Stimulated activated CD4-positive, alpha-beta T cell treated with anti-CD3 and anti-CD28 coated beads, Interleukin-4, amount 100 ng/mL, for 4 hours (primary cell): ENCODE results near the gene COX17.
"Not testable (repeated sequence)": the region's sequence is repeated elsewhere in the genome, so short reads cannot be mapped to it uniquely, and the experiment has no call there.

Experiments
- DNase-seq, 2 experiments: peaks; one replicate each; pipeline ENCODE4 v3.0.0-alpha.2; 2020

COX17 gene, protein sequence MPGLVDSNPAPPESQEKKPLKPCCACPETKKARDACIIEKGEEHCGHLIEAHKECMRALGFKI

DNA sequence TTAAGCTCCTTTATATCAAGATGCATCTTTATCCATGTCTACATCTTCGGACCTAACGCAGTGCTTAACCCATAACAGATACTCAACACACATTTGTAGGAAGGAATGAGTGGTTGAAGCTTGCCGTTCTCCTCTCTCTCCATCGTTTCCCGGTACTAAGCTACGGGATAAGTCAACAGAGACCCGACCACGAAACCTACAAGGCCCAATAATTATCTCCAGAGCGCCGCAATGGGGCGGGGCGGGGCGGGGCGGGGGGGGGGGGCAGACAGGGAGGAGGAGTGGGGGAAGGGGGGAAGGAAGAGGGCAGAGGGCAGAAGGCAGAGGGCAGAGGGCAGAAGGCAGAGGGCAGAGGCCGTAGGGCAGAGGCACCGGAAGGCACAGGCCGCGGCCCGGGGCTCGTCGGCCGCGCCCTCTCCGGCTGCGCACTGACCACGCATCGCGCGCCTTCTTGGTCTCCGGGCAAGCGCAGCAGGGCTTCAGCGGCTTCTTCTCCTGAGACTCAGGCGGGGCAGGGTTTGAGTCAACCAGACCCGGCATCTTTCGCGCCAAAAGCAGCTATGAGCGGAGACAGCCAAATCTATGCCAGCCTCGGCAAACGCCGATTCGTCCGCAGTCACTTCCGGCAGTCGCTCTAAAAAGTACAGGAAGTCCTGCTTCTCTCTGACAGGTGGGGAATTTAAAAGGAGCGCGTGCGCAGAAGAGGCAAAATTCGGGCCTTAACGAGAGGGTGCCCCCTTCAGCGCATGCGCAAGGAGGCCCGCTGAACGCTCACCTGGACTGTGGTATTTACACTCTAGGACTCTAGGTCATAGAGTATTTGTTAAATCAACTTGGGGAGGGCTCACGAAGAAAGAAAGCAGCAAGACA lies at the start of gene COX17:
Gene COX17 (minus strand): TSS at position 636 of the 870 bp plus-strand sequence. CDS start 96 bp downstream, at position 540.
- DNase-seq = peak; percentile 92 to 97

DNA sequence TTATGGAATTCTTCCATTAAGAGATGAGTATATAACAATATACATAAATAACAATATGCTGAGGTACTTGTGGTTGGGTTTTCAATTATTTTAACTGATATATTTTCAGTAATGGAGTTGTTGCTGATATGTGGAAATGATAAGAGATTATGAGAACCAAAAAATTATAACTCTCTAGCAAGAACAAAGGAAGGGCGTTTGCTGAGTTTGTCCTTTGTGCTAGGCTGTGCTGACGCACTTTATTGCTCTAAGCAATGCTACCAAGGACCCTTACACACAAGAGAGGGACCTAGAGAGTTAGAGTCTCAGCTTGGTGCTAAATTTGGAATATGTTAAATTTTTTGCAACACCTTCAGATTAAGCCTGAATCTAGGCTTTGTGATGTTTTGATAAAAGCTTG lies 49.7 kb upstream of the COX17 start:
- DNase-seq = no peak

DNA sequence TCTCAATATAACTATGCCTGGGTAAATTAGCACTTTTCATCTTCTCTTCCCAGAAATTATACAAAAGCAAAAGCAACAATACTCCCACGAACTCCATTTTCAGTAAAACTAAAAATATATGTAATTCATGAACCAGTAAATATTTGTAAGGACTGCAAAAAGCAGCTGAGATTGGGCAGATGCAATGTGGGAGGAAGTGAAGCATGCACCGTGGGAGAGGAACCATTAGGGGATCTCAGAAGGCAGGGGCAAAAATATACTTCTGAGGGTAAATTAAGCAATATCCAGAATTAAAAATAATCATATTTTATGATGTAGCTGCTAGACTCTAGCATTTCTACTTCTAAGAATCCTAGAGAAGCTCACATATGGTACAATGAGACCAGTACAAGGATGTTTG lies 45.8 kb upstream of the COX17 start:
- DNase-seq = no peak

DNA sequence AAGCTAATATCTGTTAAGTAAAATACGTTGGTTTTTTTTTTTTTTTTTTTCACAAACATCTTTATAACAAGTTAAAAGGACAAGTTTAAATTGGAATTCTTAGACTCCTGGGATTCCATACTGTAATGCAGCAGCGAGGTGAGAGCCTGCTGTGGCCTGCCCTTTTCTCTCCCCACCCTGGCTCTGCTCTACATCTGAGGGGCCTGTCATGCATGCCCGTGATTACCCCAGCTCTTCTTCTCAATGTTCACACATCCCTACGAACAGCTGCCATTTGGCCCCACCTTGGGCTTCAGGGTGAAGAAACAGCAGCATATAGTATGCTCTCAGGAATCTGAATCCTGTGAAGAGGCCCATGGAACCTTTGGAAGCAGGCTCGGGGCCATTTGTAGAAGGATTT lies 40.3 kb upstream of the COX17 start:
- no peak for DNase-seq

DNA sequence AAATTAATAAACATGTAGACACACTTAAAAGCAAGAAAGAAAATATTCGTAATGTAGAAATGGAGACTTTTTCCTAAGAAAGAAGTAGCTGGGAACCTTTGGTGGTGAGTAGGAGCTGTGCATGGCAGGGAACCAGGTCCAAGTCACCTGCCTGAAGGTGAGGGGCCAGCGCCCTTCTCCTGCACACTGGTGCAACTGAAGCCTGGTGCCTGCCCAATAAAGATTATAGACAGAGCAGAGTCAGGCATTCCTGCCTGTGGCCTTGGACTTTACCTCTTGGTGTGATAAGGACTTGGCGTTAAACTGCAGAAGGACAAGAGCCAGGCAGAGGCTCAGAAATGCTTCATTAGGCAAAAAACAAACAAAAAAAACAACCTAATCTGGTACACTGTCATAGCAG lies 39.8 kb upstream of the COX17 start:
- no peak for DNase-seq

DNA sequence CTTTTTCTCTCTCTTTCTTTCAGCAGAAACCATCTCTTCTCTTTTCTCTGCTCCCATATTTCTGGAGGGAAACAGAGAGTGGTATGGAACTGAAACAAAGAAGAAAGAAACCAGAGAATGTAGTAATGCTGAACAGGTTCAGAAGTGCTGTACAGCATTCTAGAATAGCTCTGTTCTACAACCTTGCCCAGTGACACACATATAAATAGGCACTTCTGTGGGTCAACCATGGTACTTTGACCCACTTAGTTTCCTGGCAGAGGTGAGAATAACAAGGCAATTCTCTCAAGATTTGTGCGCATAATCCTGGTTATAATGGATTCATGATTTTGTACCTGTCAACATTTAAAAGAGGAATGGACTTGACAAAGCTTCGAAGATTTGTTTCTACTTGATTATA lies 37.9 kb upstream of the COX17 start:
- no peak for DNase-seq

DNA sequence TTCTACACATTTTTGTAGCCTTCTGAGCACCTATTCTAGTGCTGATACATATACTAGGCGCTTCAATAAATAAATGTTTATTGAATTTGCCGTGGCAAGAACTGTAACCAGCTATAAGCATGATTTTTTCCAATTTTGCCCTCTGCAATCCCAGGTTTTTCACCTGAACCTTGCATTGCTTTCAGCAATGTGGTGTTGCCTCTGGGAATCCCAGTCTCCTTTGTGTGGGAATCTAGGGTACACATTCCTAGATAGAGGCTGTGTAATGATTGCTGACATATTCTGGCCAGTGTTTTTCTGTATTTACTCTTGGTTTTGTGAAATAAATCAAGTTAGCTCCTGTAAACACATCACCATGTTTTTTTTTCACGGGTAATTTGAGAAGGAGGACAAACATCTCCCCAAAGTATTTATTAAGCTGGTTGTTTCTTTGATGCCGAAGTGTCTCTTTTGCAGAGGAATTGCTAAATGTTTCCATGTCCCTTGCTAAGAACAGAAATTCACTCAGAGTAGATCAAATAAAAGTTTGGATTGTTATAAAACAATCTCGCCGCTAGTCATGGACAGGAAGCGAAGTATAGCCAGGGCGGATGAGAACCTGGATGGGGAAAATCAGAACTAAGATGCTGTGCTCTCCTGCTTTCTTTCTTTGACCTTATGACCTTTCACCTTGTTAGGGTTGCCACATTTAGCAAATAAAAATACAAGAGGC lies 26.8 kb upstream of the COX17 start:
- DNase-seq = no peak

DNA sequence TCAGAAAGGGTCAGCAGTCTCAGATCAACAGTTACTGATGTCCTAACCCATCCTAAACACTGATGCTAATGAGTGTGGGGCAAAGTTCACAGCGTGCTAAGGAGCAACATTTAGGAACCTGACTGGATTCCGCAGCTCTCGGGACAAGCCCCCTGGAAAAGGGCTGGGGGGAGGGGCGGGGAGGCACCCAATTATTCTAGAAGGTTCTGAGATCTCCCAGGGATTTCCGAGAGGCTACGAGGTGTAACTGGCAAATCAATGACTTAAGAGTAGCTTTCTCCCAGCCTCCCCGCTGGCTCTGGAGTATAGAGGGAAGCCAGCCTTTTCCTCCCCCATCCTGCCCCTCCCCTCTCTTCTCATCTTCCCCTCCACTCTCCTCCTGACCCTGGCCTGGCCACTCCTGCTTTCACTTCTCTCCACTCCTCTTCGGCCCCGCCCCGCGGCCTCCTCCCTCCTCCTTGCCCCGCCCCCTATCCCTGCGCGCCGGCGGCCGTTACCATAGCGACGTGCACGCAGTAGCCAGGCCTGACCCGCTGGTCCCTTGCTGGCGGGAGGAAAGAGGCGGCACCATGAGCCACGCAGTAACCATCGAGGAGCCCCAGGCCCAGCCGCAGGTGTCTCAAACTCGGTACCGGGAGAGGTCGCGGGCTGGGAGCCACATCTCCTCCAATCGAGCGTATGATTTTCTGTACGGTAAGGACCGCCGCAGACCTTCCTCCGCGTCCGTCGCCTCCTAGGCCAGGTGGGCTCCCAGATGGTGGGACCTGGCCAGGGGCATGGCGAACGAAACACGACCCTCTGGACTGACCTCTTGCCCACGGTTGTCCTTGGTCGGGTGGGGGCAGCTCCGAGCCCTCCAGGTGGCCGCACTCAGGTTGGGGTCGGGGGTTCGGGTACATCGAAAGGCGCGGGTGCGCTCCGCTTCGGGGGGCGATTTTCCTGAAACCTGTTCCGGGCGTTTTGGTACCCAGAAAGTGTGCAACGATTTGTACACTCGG lies 25.6 kb upstream of the COX17 start, which contains the start of gene CFAP91:
Gene CFAP91 (plus strand): TSS at position 493 of the 998 bp plus-strand sequence. CDS start 77 bp downstream, at position 570.
- DNase-seq = peak; percentile 73 to 78

DNA sequence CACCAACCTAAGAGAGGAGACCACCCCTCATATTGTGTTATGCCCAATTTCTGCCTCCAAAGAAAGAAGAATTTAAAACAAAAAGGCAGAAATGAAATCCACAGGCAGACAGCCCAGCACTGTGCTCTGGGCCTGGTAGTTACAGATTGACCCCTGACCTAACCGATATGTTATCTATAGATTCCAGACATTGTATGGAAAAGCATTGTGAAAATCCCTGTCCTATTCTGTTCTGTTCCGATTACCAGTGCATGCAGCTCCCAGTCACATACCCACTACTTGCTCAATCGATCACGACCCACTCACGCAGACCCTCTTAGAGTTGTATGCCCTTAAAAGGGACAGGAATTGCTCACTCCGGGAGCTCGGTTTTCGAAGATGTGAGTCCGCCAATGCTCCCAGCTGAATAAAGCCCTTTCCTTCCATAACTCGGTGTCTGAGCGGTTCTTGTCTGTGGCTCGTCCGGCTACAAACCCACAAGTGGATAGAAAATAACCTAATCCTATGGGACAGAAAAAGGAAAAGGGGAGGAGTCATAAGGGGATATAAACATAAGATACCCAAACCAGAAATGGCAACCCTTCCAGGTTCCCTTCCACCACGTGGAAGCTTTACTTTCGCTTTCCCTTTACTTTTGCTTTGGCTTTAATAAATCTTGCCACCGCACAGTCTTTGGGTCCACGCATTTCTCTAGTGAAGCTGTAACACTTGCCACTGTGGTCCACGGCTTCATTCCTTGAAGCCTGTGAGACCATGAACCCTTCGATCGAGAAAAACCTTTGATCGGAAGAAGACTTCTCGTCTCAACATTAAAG lies 23.9 kb upstream of the COX17 start:
- DNase-seq = no peak

DNA sequence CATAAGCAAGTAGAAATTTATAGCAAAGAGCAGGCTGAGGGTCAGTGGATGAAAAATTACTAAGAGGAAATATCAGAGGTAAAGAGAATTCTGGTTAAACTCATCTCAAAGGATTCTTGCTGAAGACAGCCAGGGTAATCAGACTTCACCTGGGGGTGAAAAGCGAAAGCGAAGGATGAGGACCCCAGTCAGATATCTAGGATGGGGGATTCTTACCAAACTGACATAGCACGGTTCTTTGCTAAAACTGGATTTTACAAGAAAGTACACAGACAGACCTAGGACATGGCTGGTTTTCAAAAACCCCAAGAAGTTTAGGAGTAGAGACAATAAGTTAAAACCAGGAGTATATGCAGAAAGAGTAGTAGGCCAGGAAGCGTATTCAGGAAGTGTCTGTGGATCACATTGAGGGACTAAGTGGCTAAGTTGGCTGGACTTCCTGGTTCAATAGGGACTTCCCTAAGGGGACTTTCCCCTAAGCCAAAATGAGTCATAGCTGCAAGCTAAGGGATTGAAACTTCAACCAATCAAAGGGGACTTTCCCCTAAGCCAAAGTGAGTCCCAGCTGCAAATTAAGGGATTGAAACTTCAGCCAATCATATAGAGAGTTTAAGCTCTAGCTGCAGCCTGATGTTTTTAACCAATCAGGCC lies 23.2 kb upstream of the COX17 start:
- peak in 1 of 2 experiments; percentile 28 for DNase-seq

DNA sequence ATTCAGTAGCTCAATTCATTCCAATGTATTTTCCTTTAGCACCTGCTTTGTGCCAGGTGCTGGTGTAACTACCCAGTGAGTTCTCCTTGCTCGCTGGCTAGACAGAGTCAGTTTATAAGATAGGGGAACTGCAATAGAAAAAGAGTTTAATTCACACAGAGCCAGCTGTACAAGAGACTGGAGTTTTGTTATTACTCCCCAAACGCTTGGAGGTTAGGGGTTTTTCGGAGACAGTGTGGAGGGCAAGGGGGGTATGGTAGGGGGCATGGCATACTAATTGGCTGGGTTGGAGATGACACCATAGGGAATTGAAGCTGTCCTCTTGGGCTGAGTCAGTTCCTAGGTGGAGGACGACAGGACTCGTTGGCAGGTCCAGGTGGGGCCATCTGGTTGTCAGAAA lies 20.2 kb upstream of the COX17 start:
- DNase-seq = no peak

DNA sequence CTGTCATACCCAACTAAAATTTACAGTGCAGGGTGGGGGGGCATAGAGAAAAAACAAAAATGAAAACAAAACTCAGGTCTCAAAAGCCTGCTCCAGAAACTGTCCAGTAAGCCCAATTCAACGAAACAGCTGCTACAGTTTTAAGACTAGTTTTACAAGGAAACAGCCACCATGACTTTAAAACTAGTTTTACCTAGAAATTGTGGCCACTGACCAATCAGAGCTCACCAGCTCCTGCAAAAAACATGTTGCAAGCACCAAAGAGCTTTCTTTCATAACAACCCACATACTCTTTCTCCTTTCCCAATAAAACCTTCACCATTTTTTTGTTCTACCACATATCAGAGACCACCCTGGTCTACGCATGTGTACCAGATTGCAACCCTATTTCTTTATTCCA lies 18.3 kb upstream of the COX17 start:
- DNase-seq = no peak

DNA sequence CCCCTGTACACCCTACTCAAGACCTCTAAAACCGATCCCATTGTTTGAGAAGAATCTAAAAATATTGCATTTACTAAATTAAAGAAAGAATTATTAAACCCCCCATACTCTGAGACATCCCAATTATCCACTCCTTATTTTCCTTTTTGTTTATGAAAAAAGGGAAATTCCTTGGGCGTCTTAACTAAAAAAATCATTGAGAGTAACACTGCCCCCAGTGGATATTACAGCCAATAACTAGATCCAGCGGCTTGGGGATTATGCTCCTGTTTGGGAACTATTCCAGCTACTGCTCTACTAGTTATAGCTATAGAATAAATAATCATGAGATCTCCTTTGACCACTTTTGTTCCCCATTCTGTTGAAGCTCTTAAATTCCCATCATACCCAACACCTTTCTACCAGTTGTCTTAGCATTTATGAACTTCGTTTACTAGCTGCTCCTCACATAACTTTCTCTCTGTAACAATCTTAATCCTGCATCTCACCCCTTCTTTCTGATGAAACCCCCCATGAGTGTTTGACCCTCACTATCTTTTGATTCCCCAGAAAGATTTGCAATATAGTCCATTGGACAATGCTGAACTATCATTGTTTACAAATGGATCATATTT lies 12.9 kb upstream of the COX17 start:
- no peak for DNase-seq

DNA sequence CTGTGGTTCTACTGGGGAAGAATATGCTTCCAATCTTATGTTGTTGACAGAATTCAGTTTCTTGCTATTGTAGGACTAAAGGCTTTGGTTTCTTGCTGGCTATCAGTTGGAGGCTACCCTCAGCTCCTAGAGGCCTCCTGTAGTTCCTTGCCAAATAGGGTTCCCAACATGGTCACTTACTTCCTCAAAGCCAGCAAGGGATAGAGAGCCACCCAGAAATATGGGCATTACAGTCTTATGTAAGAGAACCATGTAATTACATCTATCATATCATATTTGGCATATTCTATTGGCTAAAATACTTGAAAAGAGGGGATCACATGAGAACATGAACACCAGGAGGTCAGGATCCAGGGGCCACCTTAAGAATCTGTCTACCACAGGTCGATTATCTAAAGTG lies 6.2 kb upstream of the COX17 start:
- DNase-seq = no peak

DNA sequence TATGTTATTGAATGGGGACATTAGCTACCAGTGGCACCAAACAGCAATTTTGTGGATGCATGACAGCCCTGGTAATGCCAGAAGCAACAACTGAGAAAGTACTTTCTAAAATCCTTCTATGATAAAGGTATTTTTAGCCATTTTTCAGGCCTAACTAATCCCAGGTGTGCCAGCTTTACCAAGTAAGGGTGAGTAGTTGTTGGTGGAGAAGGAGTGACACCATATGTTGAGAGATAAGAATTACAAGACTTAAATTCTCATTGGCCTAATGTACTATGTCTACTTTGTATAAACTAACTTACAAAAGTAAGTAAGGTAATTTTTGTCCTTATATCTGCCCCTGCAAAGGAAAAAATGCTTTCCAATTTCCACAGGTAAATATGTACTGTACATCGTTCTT lies 4.1 kb upstream of the COX17 start:
- DNase-seq = no peak

DNA sequence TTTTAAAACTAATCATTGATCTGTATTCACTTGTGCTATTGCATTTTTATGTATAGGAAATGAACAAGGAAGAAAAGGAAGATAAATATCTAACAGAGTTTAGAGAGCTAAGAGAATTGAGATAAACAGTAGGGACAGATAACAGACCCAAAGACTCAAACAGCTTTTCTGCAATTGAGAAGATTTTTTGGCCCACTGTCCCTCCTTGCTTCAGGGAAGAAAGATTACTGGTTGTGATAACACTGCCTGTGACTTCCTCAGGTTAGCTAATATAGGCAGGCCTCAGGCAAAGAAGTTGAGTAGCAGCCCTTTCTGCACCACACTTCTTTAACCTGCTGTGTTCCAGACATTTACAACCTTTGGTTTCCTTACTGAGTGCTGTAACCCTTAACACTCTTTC lies 2.7 kb upstream of the COX17 start:
- DNase-seq = no peak

DNA sequence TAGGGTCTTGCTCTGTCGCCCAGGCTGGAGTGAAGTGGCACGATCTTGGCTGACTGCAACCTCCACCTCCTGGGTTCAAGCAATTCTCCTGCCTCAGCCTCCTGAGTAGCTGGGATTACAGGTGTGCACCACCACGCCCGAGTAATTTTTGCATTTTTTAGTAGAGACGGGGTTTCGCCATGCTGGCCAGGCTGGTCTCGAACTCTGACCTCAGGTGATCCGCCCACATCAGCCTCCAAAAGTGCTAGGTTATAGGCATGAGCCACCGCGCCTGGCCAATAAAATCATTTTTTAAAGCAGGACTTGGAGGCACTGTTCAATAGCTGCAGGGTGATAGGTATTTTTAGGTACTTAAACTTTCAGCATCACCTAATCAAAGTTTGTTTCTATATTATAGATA lies 1.0 kb upstream of the COX17 start:
- DNase-seq = not testable (repeated sequence)

DNA sequence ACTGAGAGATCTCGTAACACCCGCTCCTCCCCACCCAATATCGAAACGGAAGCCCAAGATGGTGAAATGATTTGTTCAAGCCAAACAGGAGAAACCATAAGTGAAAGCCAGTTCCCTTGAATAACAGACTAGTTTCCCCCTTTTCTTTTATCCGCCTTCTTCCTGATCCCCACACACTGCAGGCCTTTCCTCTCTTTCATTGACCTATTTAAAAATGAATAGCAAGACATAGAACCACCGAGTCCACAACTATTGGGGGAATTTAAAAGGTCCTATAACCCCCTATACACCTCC lies 382 bp upstream of the COX17 start:
- DNase-seq = no peak

DNA sequence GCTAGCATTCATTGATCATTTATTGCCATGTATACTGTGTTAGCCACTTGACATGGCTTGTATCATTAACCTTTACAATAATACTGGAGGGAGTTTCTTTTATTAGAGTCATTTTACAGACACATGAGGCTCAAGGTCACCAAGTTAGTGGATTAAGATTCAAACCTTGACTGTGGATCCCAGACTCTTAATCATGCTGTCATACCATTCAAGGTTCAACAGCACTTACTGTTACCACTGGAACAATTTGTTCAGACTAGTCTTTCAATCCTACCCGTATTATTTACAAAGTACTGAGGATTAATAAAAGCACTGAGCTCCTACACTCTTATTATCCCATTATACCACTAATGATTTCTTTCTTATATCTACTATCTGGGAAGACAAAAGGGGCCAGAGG lies 1.2 kb downstream of the COX17 start:
- no peak for DNase-seq

DNA sequence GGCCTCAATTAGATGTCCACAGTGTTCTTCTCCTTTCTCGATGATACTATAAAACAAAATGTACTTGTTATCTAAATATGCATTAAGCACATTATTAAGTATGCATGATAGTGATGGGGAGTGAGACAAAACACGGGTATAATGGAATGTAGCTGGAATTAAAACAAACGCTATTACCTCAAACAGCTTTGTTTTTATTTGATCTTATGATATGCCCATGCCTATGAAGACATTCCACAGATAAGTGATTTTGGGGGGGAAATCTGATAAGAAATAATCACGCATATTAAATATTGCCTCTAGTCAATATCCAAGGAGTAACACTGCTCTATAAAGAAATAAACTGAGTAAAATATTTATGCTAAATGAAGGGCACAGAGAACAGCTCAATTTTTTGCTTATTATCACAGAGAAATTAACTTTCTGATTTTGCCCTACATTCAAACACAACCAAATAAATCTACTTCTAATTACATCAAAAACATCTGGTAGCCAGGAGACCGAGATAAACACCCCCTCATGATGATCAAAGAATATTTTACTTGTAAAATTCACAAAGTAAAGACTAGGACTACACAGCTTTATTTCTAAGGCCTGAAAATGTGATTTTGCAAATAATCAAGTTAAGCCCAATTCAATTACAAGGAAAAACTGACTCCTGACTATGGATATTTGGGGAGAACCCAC lies 1.9 kb downstream of the COX17 start:
- no peak for DNase-seq
